ENCODE results near the gene HSD11B1. TPM values are rescaled to one million over a fixed set of nuclear protein-coding genes. Genes with fewer than 3 reads are reported as not detected.

The HSD11B1 gene
- total RNA-seq, 2 donors from 2014 or later: 3.7 to 17.2 TPM

- no peak for TF ChIP-seq CTCF (IDR thresholded peaks at IDR 0.05)
- Histone ChIP-seq H3K9me3 (no peaks in the 10 kb centered on the region), H3K36me3 (no peaks in the 10 kb centered on the region), H3K27me3 (no peaks in the 10 kb centered on the region), H3K4me1 (peaks cover 0 to 7% of the 10 kb centered on the region in 2 donors), H3K27ac (no peak overlapping the region), H3K4me3 (no peak overlapping the region)
- no peak for DNase-seq (ENCODE audit: low spot score)
Observed at GRCh38 chr1:209758400-209758799, 53.8 kb downstream of the HSD11B1 start.

GRCh38 chr1:209759829-209760359 lies 55.2 kb downstream of the HSD11B1 start:
- H3K4me3 ChIP-seq: no peak overlapping the region
- H3K27me3 ChIP-seq: no peaks in the 10 kb centered on the region
- no peaks in the 10 kb centered on the region for H3K36me3 ChIP-seq
- TF ChIP-seq CTCF (IDR thresholded peaks at IDR 0.05): no peak
- H3K27ac ChIP-seq: no peak overlapping the region
- no peaks in the 10 kb centered on the region for H3K9me3 ChIP-seq
- peaks cover 0 to 7% of the 10 kb centered on the region in 2 donors for H3K4me1 ChIP-seq
- DNase-seq (ENCODE audit: low spot score): no peak

GRCh38 chr1:209761011-209761635 lies 56.5 kb downstream of the HSD11B1 start:
- H3K27ac ChIP-seq: peak overlapping the region in 1 of 2 donors; percentile 57
- no peaks in the 10 kb centered on the region for H3K36me3 ChIP-seq
- no peak for DNase-seq (ENCODE audit: low spot score)
- H3K27me3 ChIP-seq: no peaks in the 10 kb centered on the region
- no peak for TF ChIP-seq CTCF (IDR thresholded peaks at IDR 0.05)
- H3K4me1 ChIP-seq: peaks cover 0 to 7% of the 10 kb centered on the region in 2 donors
- no peak overlapping the region for H3K4me3 ChIP-seq
- no peaks in the 10 kb centered on the region for H3K9me3 ChIP-seq

GRCh38 chr1:209766051-209766450 lies 61.4 kb downstream of the HSD11B1 start:
- Histone ChIP-seq H3K4me3 (no peak overlapping the region), H3K27ac (no peak overlapping the region), H3K9me3 (no peaks in the 10 kb centered on the region), H3K27me3 (no peaks in the 10 kb centered on the region), H3K4me1 (peaks cover 0 to 30% of the 10 kb centered on the region in 2 donors), H3K36me3 (no peaks in the 10 kb centered on the region)
- no peak for TF ChIP-seq CTCF (IDR thresholded peaks at IDR 0.05)
- no peak for DNase-seq (ENCODE audit: low spot score)

- no peaks in the 10 kb centered on the region for H3K36me3 ChIP-seq
- H3K4me3 ChIP-seq: no peak overlapping the region
- H3K27me3 ChIP-seq: no peaks in the 10 kb centered on the region
- H3K27ac ChIP-seq: no peak overlapping the region
- no peak for DNase-seq (ENCODE audit: low spot score)
- TF ChIP-seq CTCF (IDR thresholded peaks at IDR 0.05): no peak
- peaks cover 0 to 28% of the 10 kb centered on the region in 2 donors for H3K4me1 ChIP-seq
- H3K9me3 ChIP-seq: no peaks in the 10 kb centered on the region
Observed at GRCh38 chr1:209767096-209767495, 62.5 kb downstream of the HSD11B1 start.

- Histone ChIP-seq H3K27ac (no peak overlapping the region), H3K36me3 (no peaks in the 10 kb centered on the region), H3K9me3 (no peaks in the 10 kb centered on the region), H3K27me3 (no peaks in the 10 kb centered on the region), H3K4me3 (no peak overlapping the region), H3K4me1 (peaks cover 0 to 28% of the 10 kb centered on the region in 2 donors)
- DNase-seq (ENCODE audit: low spot score): no peak
- TF ChIP-seq CTCF (IDR thresholded peaks at IDR 0.05): no peak
Observed at GRCh38 chr1:209767706-209768105, 63.1 kb downstream of the HSD11B1 start.

Data from right atrium auricular region (tissue), 2 donors.